ENCODE data around the gene TPGS2. TPM values are rescaled to one million over a fixed set of nuclear protein-coding genes. Genes with fewer than 3 reads are reported as not detected.

Gene TPGS2
- total and polyA plus RNA-seq, 10 donors: 23.5 to 93.3 (median 37.9) TPM

- 86 to 100% (median 93%) methylated on average over 2 of the region's 2 CpGs for WGBS, 5 donors
- H3K4me3 ChIP-seq: no peak overlapping the region
- H3K4me1 ChIP-seq: no peaks in the 10 kb centered on the region
- TF ChIP-seq CTCF (IDR thresholded peaks at IDR 0.05 in 8 of 11, conservative IDR thresholded peaks at IDR 0.05 in 3 of 11) (no peak), POLR2AphosphoS5 (IDR thresholded peaks at IDR 0.05) (no peak)
- intact Hi-C loops (cut with DNase I; ENCODE audit: low total_unique reads): no loop called here
- H3K27me3 ChIP-seq (replicated peaks in 1 of 7): no peaks in the 10 kb centered on the region
- no peaks in the 10 kb centered on the region for H3K9me3 ChIP-seq
- H3K36me3 ChIP-seq: peaks cover 0 to 16% (median 5%) of the 10 kb centered on the region in 6 donors
- DNase-seq: no peak
- no peak overlapping the region for H3K27ac ChIP-seq
These were observed 48.1 kb downstream of the TPGS2 start for GRCh38 chr18:36780748-36781147.

DNA sequence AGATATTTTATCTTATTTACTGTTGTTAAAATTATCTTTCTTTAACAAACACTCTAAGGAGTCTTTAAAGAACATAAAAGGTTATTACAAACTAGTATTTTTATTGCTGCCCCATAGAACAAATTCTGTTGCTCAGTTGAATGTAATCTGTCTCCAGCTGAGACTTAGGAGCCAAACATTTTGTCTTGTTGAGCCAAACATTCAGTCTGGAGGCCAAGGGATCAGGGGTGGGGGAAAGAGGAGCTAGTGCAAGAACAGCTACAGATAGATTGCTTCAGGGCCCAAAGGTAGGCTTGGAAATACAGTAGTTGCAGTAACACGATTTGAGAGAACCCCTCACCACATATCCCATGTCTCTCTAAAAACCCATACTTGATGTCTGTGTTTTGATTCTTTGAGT, 51.2 kb downstream of the TPGS2 start:
- H3K9me3 ChIP-seq: no peaks in the 10 kb centered on the region
- H3K4me3 ChIP-seq: no peak overlapping the region
- 81 to 100% (median 95%) methylated on average over 1 of the region's 1 CpG for WGBS, 5 donors
- no peaks in the 10 kb centered on the region for H3K4me1 ChIP-seq
- no peaks in the 10 kb centered on the region for H3K27me3 ChIP-seq (replicated peaks in 1 of 7)
- H3K36me3 ChIP-seq: peaks cover 0 to 16% (median 5%) of the 10 kb centered on the region in 6 donors
- no peak for TF ChIP-seq CTCF (IDR thresholded peaks at IDR 0.05 in 8 of 11, conservative IDR thresholded peaks at IDR 0.05 in 3 of 11)
- TF ChIP-seq POLR2AphosphoS5 (IDR thresholded peaks at IDR 0.05): no peak
- no peak for TF ChIP-seq POLR2A (IDR thresholded peaks at IDR 0.05)
- no peak for DNase-seq
- intact Hi-C loops (cut with DNase I; ENCODE audit: low total_unique reads): no loop called here
- no peak overlapping the region for H3K27ac ChIP-seq

- Histone ChIP-seq H3K36me3 (peaks cover 0 to 14% (median 5%) of the 10 kb centered on the region in 6 donors), H3K4me1 (no peaks in the 10 kb centered on the region), H3K27me3 (replicated peaks in 1 of 7) (no peaks in the 10 kb centered on the region), H3K27ac (no peak overlapping the region), H3K9me3 (no peaks in the 10 kb centered on the region), H3K4me3 (no peak overlapping the region)
- intact Hi-C loops (cut with DNase I; ENCODE audit: low total_unique reads): no loop called here
- no peak for DNase-seq
- WGBS, 5 donors: 85 to 95% (median 91%) methylated on average over 5 of the region's 5 CpGs
- no peak for TF ChIP-seq POLR2A (IDR thresholded peaks at IDR 0.05)
- no peak for TF ChIP-seq CTCF (IDR thresholded peaks at IDR 0.05 in 8 of 11, conservative IDR thresholded peaks at IDR 0.05 in 3 of 11)
- no peak for TF ChIP-seq POLR2AphosphoS5 (IDR thresholded peaks at IDR 0.05)
These were observed 52.2 kb downstream of the TPGS2 start for GRCh38 chr18:36776650-36777049.

GRCh38 chr18:36775396-36775795, 53.4 kb downstream of the TPGS2 start:
- no peaks in the 10 kb centered on the region for H3K9me3 ChIP-seq
- H3K4me1 ChIP-seq: no peaks in the 10 kb centered on the region
- H3K27me3 ChIP-seq (replicated peaks in 1 of 7): no peaks in the 10 kb centered on the region
- peaks cover 0 to 12% (median 0%) of the 10 kb centered on the region in 6 donors for H3K36me3 ChIP-seq
- no peak overlapping the region for H3K27ac ChIP-seq
- no peak for DNase-seq
- H3K4me3 ChIP-seq: no peak overlapping the region
- TF ChIP-seq POLR2A (IDR thresholded peaks at IDR 0.05): no peak
- WGBS, 5 donors: 89 to 98% (median 93%) methylated on average over 4 of the region's 4 CpGs
- intact Hi-C loops (cut with DNase I; ENCODE audit: low total_unique reads): no loop called here

GRCh38 chr18:36772241-36772723, 56.5 kb downstream of the TPGS2 start:
- intact Hi-C loops (cut with DNase I; ENCODE audit: low total_unique reads): no loop called here
- no peaks in the 10 kb centered on the region for H3K4me1 ChIP-seq
- no peaks in the 10 kb centered on the region for H3K36me3 ChIP-seq
- no peak for DNase-seq
- H3K9me3 ChIP-seq: no peaks in the 10 kb centered on the region
- no peaks in the 10 kb centered on the region for H3K27me3 ChIP-seq (replicated peaks in 1 of 7)
- no peak overlapping the region for H3K27ac ChIP-seq
- H3K4me3 ChIP-seq: no peak overlapping the region
- 77 to 83% (median 80%) methylated on average over 4 of the region's 4 CpGs for WGBS, 5 donors
- TF ChIP-seq POLR2A (IDR thresholded peaks at IDR 0.05) (no peak), CTCF (IDR thresholded peaks at IDR 0.05 in 8 of 11, conservative IDR thresholded peaks at IDR 0.05 in 3 of 11) (no peak), POLR2AphosphoS5 (IDR thresholded peaks at IDR 0.05) (no peak)
